Natural killer cell (primary cell): ENCODE results near the gene DNAH3. TPM values are rescaled to one million over a fixed set of nuclear protein-coding genes. Genes with fewer than 3 reads are reported as not detected.

Source experiments
- ATAC-seq, 3 donors: fragments of 150-1000 bp in 2 of 3; fragments of 200-7000 bp in 1 of 3; cut with Tn5 transposase; 1 replicate in 1 of 3; 2 replicates in 2 of 3; pipeline ENCODE4 v1.10.0; 2021; ENCODE audit warnings: mild to moderate bottlenecking in 2 of 3, moderate library complexity in 2 of 3
- DNase-seq, 2 donors: peaks; one replicate each; pipeline versions ENCODE4 v3.0.0 to v3.0.0-alpha.2; 2013 to 2021; ENCODE audit warnings: mixed read lengths in 1 of 2
- H3K27ac ChIP-seq: one replicate; pipeline ENCODE4 v1.5.1; 2013; ENCODE audit warnings: mild to moderate bottlenecking, low read length
- H3K27me3 ChIP-seq: one replicate; pipeline ENCODE4 v1.6.1; 2013; ENCODE audit warnings: low read length; ENCODE audit not compliant: control insufficient read depth, insufficient read depth
- H3K36me3 ChIP-seq: one replicate; pipeline ENCODE4 v1.6.1; 2013; ENCODE audit warnings: low read length; ENCODE audit not compliant: control insufficient read depth, insufficient read depth
- H3K4me1 ChIP-seq: one replicate; pipeline ENCODE4 v1.6.1; 2013; ENCODE audit warnings: low read length; ENCODE audit not compliant: control insufficient read depth, insufficient read depth
- H3K4me3 ChIP-seq: one replicate; pipeline ENCODE4 v1.5.1; 2013; ENCODE audit warnings: low read length
- H3K9me3 ChIP-seq: one replicate; pipeline ENCODE4 v1.6.1; 2013; ENCODE audit warnings: low read length; ENCODE audit not compliant: control insufficient read depth, insufficient read depth
- H3K27ac Mint-ChIP-seq, 2 donors: one replicate each; pipeline ENCODE4 v1.8.0; 2022; ENCODE audit warnings: mild to moderate bottlenecking in 2 of 2, mixed read lengths in 2 of 2, moderate library complexity in 1 of 2
- H3K27me3 Mint-ChIP-seq, 2 donors: one replicate each; pipeline ENCODE4 v1.8.0; 2022; ENCODE audit warnings: low read depth in 2 of 2, mixed read lengths in 2 of 2
- H3K36me3 Mint-ChIP-seq: one replicate; pipeline ENCODE4 v1.8.0; 2022; ENCODE audit warnings: mixed read lengths
- H3K4me1 Mint-ChIP-seq, 2 donors: one replicate each; pipeline ENCODE4 v1.8.0; 2022; ENCODE audit warnings: mixed read lengths in 2 of 2
- H3K4me3 Mint-ChIP-seq: one replicate; pipeline ENCODE4 v1.8.0; 2022; ENCODE audit warnings: mild to moderate bottlenecking, moderate library complexity, mixed read lengths
- H3K9me3 Mint-ChIP-seq, 2 donors: one replicate each; pipeline ENCODE4 v1.8.0; 2022; ENCODE audit warnings: mixed read lengths in 2 of 2
- WGBS: methylation state at CpG from one replicate; pipeline ENCODE4 v1.1.7; 2013; ENCODE audit warnings: missing lambda C conversion rate; ENCODE audit not compliant: insufficient coverage; 5-methylcytosine and 5-hydroxymethylcytosine counted together
- intact Hi-C: fragments of 100-400 bp; cut with micrococcal nuclease; formaldehyde crosslinking; loops from one replicate; pipeline ENCODE4 v1.14.2; 2022
- total RNA-seq, 4 donors: library from RNA; stranded (reverse); fragments of 120-200 nt in 1 of 4; gene quantifications; one replicate each; pipeline versions ENCODE4 v1.2.3 to v1.2.4, GENCODE V29; 2013 to 2022
- TF ChIP-seq, protein P1 (sequence below): fragments of 200-600 bp; IDR thresholded peaks from one replicate; pipeline ENCODE4 v1.8.0; 2022; ENCODE audit warnings: antibody characterized with exemption

Gene DNAH3
- total RNA-seq, 3 donors from 2014 or later (not counting 1 experiment from before 2014, with no cell fraction given) = not detected

DNA sequence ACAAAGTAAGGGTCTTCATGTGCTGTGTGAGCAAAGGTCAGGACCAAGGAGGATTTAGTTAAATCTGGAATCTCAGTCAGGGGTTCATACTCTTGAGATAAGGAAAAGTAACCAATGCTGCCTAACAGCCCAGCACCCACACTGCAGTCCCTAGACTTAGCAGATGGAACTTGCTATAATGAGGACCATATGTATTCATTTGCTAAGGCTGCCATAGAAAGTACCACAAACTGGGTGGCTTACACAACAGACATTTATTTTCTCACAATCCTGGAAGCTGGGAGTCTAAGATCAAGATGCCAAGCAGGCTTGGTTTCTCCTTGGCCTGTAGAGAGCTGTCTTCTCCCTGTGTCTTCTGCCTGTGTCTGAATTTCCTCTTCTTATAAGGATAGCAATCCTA, 40.0 kb upstream of the DNAH3 start:
- no peak overlapping the region for H3K27ac ChIP-seq
- peaks cover 5% of the 10 kb centered on the region in 2 donors for H3K4me1 Mint-ChIP-seq
- ATAC-seq (no peak), DNase-seq (no peak)
- H3K36me3 ChIP-seq = no peaks in the 10 kb centered on the region
- H3K36me3 Mint-ChIP-seq = no peaks in the 10 kb centered on the region
- intact Hi-C loops = no loop called here
- peaks cover 7% of the 10 kb centered on the region for H3K4me1 ChIP-seq
- peaks cover 6% of the 10 kb centered on the region for H3K9me3 ChIP-seq
- no peak overlapping the region for H3K4me3 Mint-ChIP-seq
- peaks cover 2% of the 10 kb centered on the region for H3K27me3 ChIP-seq
- no peak overlapping the region for H3K4me3 ChIP-seq
- peaks cover 12 to 18% of the 10 kb centered on the region in 2 donors for H3K27me3 Mint-ChIP-seq
- no peaks in the 10 kb centered on the region for H3K9me3 Mint-ChIP-seq
- TF ChIP-seq, protein P1, sequence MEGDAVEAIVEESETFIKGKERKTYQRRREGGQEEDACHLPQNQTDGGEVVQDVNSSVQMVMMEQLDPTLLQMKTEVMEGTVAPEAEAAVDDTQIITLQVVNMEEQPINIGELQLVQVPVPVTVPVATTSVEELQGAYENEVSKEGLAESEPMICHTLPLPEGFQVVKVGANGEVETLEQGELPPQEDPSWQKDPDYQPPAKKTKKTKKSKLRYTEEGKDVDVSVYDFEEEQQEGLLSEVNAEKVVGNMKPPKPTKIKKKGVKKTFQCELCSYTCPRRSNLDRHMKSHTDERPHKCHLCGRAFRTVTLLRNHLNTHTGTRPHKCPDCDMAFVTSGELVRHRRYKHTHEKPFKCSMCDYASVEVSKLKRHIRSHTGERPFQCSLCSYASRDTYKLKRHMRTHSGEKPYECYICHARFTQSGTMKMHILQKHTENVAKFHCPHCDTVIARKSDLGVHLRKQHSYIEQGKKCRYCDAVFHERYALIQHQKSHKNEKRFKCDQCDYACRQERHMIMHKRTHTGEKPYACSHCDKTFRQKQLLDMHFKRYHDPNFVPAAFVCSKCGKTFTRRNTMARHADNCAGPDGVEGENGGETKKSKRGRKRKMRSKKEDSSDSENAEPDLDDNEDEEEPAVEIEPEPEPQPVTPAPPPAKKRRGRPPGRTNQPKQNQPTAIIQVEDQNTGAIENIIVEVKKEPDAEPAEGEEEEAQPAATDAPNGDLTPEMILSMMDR = no peak
- H3K27ac Mint-ChIP-seq = no peak overlapping the region

- Histone ChIP-seq H3K27ac (no peak overlapping the region), H3K36me3 (no peaks in the 10 kb centered on the region), H3K4me3 (no peak overlapping the region), H3K4me1 (peaks cover 7% of the 10 kb centered on the region), H3K27me3 (peaks cover 2% of the 10 kb centered on the region), H3K9me3 (peaks cover 6% of the 10 kb centered on the region)
- Mint-ChIP-seq H3K27me3 (peaks cover 11 to 17% of the 10 kb centered on the region in 2 donors), H3K9me3 (no peaks in the 10 kb centered on the region), H3K27ac (no peak overlapping the region), H3K36me3 (no peaks in the 10 kb centered on the region), H3K4me1 (peaks cover 5% of the 10 kb centered on the region in 2 donors), H3K4me3 (no peak overlapping the region)
- intact Hi-C loops = no loop called here
- TF ChIP-seq, protein P1 = no peak
- ATAC-seq (no peak), DNase-seq (no peak)
- WGBS = 100% methylated on average over 1 of the region's 4 CpGs
These were observed 39.4 kb upstream of the DNAH3 start for GRCh38 chr16:21190013-21190412.

GRCh38 chr16:21189311-21189710, 38.7 kb upstream of the DNAH3 start:
- H3K36me3 Mint-ChIP-seq = no peaks in the 10 kb centered on the region
- ATAC-seq = no peak
- 85% methylated on average over 5 of the region's 5 CpGs for WGBS
- Histone ChIP-seq H3K4me3 (no peak overlapping the region), H3K36me3 (no peaks in the 10 kb centered on the region), H3K4me1 (peaks cover 7% of the 10 kb centered on the region), H3K9me3 (peaks cover 6% of the 10 kb centered on the region), H3K27me3 (peaks cover 2% of the 10 kb centered on the region), H3K27ac (no peak overlapping the region)
- no peaks in the 10 kb centered on the region for H3K9me3 Mint-ChIP-seq
- TF ChIP-seq, protein P1 = no peak
- intact Hi-C loops = loop anchor here (10.0 kb wide), 1 partner anchor 375 kb away; no protein-coding TSS in a partner anchor
- H3K4me3 Mint-ChIP-seq = no peak overlapping the region
- H3K27ac Mint-ChIP-seq = no peak overlapping the region
- peaks cover 4 to 11% of the 10 kb centered on the region in 2 donors for H3K27me3 Mint-ChIP-seq
- DNase-seq = no peak
- peaks cover 5% of the 10 kb centered on the region in 2 donors for H3K4me1 Mint-ChIP-seq

DNA sequence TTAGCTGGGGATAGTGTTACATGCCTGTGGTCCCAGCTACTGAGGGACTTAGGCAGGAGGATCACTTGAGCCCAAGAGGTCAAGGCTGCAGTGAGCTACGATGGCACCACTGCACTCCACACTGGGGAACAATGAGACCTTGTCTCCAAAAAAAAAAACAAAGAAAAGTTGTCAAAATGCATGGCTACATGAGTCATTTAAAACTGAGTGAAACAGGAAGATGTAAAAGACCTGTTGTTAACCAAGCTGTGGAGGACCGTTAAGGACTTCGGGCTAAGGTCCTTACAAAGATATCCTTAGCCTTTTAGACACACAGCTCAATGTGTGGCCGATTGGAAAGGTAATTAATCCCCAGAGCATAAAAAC, 35.7 kb upstream of the DNAH3 start:
- 73% methylated on average over 4 of the region's 4 CpGs for WGBS
- TF ChIP-seq, protein P1 = no peak
- no peak overlapping the region for H3K4me3 ChIP-seq
- Mint-ChIP-seq H3K36me3 (no peaks in the 10 kb centered on the region), H3K9me3 (no peaks in the 10 kb centered on the region), H3K27me3 (peaks cover 0 to 4% of the 10 kb centered on the region in 2 donors), H3K27ac (no peak overlapping the region), H3K4me1 (peaks cover 5% of the 10 kb centered on the region in 2 donors), H3K4me3 (no peak overlapping the region)
- peaks cover 2% of the 10 kb centered on the region for H3K36me3 ChIP-seq
- H3K9me3 ChIP-seq = no peaks in the 10 kb centered on the region
- no peak for ATAC-seq
- H3K4me1 ChIP-seq = peaks cover 7% of the 10 kb centered on the region
- no peak for DNase-seq
- peaks cover 2% of the 10 kb centered on the region for H3K27me3 ChIP-seq
- H3K27ac ChIP-seq = no peak overlapping the region
- intact Hi-C loops = loop anchor here (10.0 kb wide), 1 partner anchor 378 kb away; no protein-coding TSS in a partner anchor
